Stimulated activated CD4-positive, alpha-beta T cell treated with anti-CD3 and anti-CD28 coated beads, Interleukin-12 subunit alpha, Interleukin-12 subunit beta, amount 100 ng/mL, for 4 hours (primary cell): ENCODE results near the gene NPLOC4.

Experiments
- DNase-seq: peaks from one replicate; pipeline ENCODE4 v3.0.0-alpha.2; 2020

Gene NPLOC4

DNA sequence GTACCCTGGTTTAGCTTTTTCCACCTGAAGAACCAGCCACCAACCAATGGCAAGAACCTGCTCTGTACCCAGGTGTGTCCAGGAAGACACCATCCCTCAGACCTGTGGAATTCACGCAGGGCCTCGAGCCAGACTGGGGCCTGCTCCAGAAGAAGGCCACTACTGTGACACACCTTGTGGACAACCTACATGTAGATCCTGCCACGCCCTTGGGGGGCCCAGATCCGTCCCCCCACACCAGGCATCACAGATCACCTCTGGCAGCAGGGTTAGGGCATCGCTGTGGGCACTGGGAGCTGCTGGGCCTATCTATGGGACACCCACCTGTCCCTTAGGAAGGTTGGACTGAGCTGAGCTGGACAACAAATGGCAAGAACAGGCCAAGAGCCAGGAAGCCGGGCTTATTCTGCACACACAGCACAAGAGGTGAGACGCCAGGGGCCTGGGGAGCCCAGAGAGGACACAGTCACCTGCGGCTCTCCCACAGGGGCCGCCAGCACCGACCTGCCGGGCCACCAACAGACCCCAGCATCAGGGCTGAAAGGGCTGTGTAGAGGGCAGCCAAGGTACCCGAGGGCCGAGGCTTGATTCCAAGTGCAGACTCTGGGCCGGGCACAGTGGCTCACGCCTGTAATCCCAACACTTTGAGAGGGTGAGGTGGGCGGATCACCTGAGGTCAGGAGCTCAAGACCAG, 92.5 kb downstream of the NPLOC4 start:
- DNase-seq = no peak

DNA sequence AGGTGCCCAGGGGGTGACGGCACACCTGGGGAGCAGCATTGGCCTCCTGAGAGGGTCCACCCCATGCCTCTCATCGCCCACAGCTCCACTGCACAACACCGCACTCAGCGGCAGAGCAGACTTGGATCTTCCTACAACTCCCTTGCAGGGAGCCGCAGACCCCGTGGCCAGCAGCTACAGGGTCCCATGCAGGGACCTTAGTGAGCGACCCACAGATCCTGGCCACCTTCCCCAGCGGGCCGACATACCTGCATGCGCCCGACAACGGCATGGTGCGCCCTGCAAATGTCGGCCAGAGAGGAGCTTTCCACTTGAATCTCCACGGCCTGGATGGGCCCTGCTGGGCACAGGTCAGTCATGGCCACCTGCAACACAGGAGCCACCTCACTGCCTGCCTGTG, 93.2 kb downstream of the NPLOC4 start:
- DNase-seq = no peak

DNA sequence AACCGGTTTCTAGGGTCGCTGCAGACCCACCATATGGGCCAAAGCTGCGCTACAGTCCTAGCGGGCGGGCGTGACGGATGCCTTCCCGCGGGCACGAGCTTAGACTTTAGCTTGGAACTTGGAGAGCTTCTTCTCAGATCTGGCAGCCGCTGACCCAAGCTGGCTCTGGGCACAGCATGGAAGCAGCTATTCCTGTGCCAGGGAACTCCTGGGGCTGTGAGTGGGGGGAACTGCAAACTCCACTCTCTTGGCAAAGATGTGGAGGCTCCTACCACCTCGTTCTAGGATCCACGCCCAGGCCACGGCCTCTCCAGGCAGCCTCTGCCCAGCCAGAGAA, 93.6 kb downstream of the NPLOC4 start:
- DNase-seq = no peak

DNA sequence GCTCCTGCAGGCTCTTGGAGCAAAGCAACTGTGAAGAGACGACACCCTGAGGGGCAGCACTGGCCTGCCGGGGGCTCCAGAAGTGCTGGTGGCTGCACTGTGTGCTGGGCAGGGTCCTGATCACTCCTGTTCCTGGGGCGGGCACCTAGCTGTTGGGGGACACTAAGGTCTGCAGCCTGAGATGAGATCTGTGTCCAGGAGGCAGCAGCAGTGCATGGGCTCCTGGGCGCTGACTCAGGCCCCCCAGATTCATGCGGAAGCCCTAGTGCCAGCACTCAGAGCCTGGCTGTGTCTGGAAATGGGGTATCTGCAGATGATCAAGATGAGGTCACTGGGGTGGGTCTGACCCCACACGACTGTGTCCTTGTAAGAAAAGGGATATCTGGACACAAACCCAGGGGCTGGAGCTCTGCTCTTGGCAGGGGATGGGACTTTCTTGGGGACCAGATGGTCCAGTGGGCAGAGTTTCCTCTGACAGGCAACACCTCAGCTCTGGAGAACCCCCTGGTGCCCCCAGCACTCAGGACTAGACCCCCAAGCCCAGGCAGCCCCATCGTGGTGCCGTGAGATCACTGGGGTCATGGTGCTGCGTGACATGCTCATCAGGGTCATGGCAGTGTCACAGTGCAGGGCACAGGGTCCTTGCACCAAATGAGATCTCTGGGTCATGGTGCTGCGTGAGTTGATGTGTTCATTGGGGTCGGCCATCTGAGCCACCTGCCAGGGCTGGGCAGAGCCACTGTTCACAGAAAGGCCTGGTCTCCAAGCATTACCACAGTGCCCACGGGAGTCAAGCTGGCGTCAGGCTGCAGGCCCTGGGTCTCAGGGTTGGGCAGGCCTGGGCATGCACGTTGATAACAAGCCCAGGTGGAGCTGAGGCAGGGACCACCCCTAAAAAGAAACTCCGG, 94.2 kb downstream of the NPLOC4 start:
- no peak for DNase-seq

DNA sequence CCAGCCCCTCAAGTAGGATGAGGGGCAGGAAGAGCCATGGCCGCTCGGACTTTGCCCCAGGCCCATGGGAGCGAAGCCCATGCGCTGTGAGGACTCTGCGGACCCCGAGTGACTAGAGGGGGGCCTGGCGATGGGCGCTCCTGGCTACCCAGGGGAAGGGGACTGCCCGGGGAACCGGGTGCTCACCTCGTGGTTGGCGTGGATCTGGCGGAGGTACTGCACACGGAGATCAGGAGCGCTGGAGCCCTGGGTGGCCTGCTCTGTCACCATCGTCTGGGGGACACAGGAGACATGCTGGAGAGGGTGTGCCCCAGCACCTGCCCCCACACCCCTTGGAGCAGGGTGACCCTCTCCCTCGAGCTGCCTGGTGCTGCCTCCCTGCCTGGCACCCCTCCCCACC, 95.8 kb downstream of the NPLOC4 start:
- DNase-seq = no peak

DNA sequence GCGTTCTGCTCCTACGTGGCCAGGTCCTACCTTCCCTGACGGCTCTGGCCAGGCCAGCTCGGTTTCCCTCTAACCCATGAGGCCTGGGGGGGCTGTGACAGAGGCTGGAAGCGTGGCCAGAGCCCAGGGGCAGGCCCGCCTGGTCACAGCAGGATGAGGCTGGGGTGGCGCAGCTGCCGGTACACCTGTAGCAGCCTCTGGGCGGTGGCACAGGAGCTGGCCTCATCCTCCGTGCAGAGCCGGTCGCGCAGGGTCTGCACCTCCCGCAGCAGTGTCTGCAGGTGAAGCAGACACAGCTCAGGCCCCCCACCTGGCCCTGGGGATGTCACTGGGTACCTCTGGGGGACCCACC, 96.3 kb downstream of the NPLOC4 start:
- DNase-seq = no peak

DNA sequence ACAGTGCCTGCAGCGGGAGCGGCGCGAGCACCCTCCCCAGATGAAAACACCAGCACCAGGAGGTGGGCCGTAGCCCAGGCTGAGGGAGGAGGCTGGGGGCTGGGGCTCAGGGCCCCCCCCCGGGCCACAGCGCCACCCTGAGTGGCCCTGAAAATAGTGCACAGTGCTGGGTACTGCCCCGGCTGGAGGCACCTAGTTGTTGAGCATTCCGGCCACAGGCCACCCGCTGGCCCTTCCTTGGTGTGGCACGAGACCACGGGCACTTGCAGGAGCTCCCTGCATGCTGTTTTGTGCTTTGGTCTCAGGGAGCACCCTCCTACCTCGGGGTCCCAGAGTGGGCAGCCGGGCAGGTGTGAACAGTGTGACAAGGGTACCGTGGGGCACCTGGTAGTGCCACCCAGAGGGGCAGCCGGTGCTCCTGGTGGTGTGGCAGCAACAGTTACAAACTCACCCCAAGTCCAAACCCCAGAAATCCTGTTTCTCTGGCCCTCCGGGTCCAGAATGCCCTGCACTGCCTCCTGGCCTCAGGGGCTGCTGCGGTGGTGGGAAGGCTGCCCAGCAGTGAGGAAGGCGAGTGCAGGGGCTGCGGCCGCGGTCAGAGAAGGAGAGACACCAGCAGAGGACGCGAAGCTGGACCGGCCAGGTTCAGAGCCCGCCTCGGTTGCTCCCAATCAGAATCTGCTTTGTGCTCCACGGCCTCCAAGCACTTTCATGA, 96.8 kb downstream of the NPLOC4 start:
- DNase-seq = no peak

DNA sequence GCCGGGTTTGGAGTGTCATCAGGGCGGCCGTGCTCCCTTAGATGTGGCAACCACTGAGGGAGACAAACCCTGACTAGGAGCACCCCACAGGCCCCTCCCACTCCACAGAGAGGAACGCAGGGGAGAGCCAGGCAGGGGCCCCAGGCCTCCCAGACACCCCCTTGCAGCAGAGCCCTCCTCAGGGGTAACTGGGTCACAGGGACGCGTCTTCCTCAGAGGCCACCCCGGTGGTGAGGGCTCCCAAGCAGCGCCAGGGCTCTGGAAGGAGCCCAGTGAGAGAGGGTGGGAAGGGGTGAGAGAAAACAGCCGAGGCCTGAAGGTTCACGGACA, 97.4 kb downstream of the NPLOC4 start:
- DNase-seq = no peak

DNA sequence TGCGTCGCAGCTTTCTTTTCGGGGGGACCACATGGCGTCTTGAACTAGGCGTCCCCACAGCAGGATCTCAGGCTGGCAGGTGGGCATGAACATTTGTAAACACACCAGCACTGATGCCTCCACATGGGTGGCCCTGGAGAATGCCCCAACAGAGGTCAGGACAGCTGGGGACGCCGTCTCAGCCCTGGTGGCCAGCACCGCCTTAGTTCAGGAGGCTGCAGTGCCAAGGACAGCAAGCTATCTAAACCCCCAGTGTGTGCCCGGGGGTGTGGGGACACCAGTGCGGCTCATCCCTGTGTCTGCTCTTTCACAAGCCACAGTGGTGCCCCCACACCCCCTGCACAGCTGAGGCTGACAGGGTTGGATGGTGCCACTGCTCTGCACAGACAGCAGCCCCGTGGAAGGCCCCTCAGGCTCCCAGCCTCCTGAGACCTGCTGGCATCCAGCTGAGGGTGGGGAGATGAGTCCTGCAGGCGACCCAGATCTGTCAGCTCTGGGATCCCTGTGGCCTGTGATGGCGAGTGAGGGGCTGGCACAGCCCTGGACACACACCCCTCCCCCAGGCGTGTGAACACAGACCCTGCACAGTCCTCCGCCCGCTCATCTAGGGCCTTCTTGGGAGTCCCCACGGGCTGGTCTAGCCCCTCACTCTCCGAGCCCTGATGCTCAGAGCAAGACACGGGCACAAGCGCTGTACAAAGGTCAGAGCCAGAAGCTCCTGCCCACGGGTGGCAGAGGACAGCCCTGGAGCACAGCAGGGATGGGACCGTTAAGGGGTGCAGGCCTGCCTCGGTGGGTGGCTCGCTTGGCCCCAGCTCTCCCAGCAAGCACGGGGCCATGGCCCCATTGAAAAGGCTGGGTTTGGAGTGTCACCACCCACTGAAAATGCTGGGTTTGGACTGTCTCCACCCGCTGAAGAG, 98.0 kb downstream of the NPLOC4 start:
- DNase-seq = no peak

DNA sequence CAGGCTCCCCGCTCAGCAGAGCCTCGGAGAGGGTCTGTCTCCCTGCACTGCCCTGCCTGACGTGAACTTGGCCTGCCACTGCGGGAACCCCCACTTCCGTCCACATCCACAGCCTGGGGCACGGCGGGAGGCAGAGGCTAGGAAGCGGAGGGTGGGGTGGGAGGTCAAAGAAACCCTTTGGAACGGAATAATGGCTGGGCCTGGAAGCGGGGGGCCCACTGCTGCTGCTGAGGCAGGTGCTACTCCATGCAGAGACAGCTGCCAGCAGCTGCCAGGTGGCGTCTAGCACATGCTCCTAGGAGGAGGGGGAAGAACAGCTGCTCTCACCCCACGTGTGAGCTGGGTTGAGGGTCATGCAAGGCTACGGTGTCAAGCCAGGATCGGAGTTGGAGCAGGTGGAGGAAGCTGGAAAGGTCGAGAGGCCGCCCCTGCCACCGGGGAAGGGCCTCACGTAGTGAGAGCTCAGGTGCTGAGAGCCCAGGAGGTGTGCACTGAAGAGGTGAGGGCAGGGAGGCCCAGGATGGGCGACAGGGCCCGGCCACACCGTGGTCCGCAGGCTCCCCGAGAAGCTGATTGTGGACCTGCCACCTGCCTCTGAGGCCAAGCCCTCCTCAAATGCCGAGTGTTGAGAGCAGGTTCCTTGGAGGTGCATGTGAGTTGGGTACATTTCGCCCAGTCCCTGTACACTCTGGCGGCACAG, 98.9 kb downstream of the NPLOC4 start:
- no peak for DNase-seq

DNA sequence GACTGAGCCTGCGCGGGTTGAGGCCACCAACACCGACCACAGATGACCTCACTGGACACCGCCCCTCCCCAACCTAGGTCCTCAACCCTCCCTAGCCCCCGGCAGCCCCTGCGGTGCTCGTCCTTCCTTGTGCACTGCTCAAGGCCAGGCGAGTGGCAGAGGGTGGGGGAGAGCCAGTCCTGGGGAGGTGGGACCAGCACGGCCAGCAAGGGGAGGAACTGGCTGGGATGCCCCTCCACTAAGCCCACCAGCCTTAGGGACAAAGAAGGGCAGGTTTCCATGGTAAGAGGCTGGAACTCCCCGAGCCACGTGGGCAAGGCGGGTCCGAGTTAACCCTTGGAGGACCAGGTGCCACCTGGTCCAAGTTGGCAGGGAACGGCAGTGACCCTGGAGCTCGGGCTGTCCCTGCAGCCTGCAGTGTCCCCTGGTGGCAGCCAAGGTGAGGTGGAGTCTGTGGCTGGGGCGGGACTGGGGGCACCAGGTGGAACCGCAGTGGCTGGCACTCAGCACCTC, 99.5 kb downstream of the NPLOC4 start:
- DNase-seq = peak; percentile 45

DNA sequence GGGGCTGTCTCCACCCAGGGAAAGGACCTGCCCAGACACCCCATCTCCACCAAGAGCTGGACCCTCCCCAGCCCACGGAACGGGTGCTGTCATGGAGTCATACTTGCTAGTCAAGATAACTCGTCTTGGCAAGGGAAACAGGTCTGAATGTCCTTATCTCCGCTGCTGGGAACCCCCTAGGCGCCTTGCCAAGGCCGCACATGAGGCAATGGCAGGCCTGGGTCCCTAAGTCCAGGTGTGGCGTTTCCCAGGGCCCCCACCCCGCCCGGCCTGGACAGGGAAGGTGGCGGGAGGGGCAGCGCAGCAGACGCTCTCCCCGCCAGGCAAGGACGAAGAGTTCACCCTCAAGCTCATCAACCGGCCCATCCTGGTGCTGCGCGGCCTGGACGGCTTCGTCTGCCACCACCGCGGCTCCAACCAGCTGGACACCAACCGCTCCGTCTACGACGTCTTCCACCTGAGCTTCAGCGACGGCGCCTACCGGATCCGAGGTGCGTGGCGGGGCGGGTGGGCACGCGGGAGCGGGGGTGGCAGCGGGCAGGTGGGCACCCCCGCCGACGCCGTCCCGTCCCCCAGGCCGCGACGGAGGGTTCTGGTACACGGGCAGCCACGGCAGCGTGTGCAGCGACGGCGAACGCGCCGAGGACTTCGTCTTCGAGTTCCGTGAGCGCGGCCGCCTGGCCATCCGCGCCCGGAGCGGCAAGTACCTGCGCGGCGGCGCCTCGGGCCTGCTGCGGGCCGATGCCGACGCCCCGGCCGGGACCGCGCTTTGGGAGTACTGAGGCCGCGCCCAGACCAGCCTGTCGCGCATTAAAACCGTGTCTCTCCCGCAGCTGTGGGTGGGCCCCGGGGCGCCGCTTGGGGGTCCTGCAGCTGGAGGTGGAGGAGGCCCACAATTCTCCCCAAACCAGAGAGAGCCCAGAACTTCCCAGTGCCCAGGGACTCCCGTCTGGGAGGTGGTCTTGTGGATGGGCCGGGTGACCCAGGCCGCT, 100.3 kb downstream of the NPLOC4 start:
- DNase-seq = no peak

DNA sequence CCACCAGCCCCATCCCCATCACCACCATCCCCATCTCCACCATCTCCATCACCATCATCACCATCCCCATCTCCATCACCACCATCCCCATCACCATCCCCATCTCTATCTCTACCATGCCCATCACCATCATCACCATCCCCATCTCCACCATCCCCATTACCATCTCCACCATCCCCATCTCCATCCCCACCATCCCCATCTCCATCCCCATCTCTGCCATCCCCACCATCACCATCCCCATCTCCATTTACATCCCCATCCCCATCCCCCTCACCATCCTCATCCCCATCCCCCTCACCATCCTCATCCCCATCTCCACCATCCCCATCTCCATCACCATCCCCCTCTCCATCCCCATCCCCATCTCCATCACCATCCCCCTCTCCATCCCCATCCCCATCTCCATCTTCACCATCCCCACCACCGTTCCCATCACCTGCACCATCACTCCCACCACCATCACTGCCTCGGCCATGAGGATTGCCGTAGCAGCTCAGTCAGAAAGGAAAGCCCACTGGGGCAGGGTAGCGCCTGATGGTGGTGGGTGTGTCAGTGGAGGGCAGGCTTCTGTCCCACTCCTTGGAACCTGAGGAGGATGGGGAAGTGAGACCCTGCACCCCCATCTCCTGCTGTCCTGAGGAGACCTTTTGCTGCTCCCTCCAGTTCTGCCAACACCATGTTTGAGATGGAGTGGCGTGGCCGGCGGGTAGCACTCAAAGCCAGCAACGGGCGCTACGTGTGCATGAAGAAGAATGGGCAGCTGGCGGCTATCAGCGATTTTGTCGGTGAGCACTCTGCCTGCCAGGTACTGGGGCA, 101.2 kb downstream of the NPLOC4 start:
- no peak for DNase-seq

DNA sequence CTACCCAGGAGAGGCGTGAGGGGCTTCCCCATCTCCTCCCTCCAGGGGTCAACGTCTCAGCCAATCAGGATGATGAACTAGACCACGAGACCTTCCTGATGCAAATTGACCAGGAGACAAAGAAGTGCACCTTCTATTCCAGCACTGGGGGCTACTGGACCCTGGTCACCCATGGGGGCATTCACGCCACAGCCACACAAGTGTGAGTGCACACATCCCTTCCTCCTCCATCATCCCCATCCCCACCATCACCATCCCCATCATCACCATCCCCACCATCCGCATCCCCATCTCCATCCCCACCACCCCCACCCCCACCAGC, 101.9 kb downstream of the NPLOC4 start:
- DNase-seq = no peak

DNA sequence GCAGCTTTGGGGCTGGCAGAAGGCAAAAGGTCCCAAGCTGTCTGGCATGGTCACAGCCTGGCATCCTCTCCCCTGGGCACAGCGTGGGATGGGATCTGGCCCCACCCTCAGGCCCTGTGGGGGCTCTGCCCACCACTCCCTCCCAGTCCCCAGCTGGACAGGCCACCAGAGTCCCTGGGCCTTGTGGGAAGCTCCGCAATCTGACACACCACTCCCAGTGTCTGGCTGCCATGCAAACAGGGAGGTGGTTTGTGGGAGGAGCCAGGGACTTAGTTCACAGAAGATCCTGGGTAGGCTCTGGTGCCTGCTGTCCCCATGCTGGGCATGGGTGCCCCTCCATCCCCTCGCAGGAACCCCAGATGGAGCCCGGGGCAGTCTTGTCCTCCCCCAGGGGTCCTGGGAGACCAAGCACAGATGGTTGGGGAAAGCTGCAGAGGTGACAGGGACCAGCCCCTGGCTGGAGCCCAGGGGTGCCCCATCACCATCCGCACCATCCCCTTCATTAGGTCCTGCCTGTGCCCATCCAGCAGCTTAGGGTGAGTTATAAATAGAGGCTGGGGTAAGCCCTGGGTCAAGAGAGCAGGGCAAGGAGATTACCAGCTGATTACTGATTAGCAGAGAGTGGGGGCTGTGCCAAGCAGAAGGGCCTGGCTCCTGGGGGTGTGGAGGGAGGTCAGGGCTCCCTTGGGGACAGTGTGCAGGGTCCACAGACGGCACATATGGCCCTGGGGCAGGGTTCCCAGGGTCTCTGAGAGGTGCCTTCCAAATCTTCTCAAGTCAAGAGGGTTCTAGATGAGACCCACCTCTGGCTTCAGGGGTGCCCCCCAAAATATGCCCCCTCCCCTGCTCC, 102.5 kb downstream of the NPLOC4 start:
- DNase-seq = no peak

DNA sequence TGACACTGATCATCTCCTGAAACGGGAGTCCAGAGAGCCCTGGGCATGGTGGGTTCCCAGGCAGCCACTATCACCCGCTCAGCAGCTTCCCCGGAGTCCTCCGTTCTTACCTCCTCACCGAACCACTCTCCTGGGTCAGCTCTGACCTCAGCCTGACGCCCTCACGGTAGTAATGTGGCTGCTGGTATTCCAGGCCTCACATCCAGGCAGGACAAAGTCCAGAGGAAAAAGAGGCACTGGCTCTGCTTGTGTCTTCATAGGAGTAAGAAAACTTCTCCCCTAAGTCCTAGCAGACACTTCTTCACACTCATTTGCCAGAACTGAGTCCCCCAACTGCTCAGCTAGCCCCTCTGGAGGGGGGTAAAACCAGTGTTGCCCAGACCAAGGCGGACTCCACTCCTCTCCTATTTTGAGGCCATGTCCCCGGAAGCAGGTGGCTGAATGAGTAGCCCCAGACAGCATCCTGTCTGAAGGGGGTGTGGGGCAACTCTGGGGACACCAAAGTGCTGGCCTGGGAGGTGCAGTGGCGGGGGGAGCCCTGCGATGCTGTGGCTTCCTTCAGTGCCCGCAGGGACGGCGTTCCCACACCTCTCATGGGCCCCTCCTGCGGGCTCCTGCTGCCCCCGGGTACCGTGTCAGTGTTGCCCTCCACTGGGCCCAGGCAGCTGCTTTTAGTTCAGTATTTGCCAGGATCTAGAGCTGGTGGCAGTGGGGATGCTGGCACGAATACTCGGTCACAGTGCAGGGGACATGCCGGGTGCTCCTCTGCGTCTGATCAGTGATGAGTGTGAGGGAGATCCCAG, 103.4 kb downstream of the NPLOC4 start:
- DNase-seq = no peak

DNA sequence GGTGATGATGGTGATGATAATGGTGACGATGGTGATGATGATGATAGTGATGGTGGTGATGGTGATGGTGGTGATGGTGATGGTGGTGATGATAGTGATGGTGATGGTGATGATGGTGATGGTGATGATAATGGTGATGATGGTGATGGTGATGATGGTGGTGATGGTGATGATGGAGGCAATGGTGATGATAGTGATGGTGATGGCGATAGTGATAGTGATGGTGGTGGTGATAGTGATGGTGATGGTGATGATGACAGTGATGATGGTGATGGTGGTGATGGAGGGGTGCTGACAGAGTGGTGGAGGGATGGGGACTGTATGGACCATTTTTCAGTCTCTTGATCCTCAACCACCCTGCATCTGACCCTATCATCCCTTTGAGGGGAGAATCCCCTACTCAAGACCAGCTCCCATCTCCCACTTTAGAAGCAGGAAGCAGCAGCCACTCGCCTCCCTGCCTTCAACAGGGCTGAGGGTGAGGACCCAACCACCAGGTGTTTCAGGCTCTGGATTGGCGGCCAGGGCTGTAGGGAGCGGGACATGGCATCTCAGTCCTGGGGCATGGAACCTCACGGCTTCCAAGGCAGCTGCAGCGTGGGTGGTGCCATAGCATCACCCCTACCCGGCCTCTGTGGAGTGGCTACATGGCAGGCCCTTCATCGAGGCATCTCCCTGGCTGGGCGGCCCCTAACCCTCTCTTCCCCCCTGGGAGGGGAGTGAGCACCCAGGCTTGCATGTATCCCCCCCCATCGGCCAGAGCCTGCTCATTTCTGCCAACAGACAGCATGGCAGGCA, 104.2 kb downstream of the NPLOC4 start:
- no peak for DNase-seq
